ENCODE data around the gene MKNK1. TPM values are rescaled to one million over a fixed set of nuclear protein-coding genes. Genes with fewer than 3 reads are reported as not detected.

MKNK1 gene
- total RNA-seq, 2 experiments from 2014 or later, result 28.3 to 28.9 TPM

DNA sequence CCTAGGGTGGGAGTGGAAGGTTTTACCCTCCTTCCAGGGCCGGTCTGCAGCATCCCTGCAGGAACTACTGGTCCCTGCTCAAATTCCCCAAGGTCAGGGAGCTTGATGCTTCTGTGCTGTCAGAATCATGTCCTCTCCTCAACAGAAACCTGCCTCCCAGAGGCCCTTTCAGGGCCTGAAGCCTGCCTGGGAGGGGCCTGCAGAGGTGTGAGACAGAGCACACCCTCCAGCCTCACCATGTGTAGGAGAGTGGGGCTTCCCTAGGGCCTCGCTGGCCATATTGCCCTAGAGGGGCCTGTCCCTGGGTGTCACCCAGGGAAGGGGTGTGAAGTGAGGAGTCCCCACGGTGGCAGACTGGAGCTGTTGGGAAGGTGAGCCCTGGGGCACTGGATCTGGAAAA, 73.8 kb downstream of the MKNK1 start:
- ChIA-PET POLR2A (no interaction called here), CTCF (interaction anchor here (1.1 to 4.7 kb wide), 4 partner anchors 17 to 83 kb away, joined by 3 to 48 read pairs (median 16); no protein-coding TSS in a partner anchor)

GRCh38 chr1:46529031-46529630, 74.9 kb downstream of the MKNK1 start:
- POLR2A ChIA-PET, result no interaction called here
- CTCF ChIA-PET, result interaction anchor here (1.0 to 4.7 kb wide), 7 partner anchors 9 to 82 kb away, joined by 3 to 48 read pairs (median 10); no protein-coding TSS in a partner anchor

- POLR2A ChIA-PET, result no interaction called here
- CTCF ChIA-PET, result interaction anchor here (1.0 to 4.7 kb wide), 13 partner anchors 9 to 88 kb away, joined by 3 to 48 read pairs (median 7); partner anchors contain the start of gene MOB3C
Measured at GRCh38 chr1:46528297-46528955, 75.6 kb downstream of the MKNK1 start.

- POLR2A ChIA-PET, result no interaction called here
- CTCF ChIA-PET, result interaction anchor here (0.6 to 4.7 kb wide), 20 partner anchors 11 to 149 kb away, joined by 3 to 48 read pairs (median 4); partner anchors contain the start of genes DMBX1 and MOB3C
Measured at GRCh38 chr1:46527474-46528296, 76.4 kb downstream of the MKNK1 start.

DNA sequence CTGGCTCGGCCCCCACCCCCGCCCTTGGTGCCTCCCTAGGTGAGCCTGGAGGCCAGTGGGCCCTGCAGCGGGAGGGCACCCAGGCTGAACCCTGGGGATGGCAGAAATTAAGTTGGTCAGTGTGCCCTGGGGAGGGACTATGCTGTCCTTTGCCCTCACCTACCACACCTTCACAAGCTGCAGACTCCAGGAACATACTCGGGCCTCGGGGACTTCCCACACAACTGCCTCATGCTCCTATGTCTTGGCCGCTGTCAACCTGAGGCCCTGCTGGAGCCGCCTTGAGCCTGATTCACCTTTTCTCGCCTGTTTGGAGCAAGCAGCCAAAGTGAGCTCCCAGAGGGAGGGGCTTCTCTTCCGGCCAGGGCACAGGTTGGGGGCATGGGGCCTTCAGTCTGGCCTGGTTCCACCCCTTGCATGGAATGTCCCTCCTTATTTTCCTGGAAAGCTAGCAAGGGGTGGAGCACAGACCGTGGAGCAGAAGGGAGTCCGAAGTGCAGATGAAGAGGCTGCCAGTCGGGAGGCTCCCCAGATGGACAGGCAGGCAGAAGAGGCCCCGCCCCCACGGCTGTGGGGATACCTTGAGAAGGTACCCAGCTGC, 77.3 kb downstream of the MKNK1 start:
- ChIA-PET POLR2A (no interaction called here), CTCF (interaction anchor here (0.7 to 4.7 kb wide), 18 partner anchors 14 to 150 kb away, joined by 3 to 48 read pairs (median 4); partner anchors contain the start of genes DMBX1 and MOB3C)

GRCh38 chr1:46526013-46526690, 77.9 kb downstream of the MKNK1 start:
- ChIA-PET POLR2A (no interaction called here), CTCF (interaction anchor here (0.7 to 4.3 kb wide), 10 partner anchors 19 to 79 kb away, joined by 3 to 28 read pairs (median 4); partner anchors contain the start of gene DMBX1)

- ChIA-PET POLR2A (no interaction called here), CTCF (interaction anchor here (1.0 to 4.3 kb wide), 5 partner anchors 32 to 79 kb away, joined by 4 to 28 read pairs (median 7); no protein-coding TSS in a partner anchor)
Measured at GRCh38 chr1:46525253-46525983, 78.7 kb downstream of the MKNK1 start.

DNA sequence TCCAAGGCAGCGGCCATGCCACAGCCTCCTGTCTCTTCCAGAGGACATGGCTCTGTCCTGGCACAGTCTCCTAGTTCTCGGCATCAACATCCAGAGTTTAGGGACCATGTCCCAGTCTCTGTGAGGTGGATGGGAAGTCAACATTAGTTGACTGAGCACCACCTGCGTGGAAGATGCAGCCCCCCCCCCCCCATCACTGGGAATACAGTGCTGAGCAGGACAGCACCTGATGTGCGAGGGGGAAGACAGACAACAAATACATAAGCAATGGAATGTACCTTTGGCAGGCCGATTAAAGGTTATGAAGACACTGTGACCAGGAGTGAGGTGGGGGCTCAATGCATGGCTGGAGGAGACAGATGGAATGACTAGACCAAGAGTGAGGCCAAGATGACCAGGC, 79.2 kb downstream of the MKNK1 start:
- POLR2A ChIA-PET, result no interaction called here
- CTCF ChIA-PET, result interaction anchor here (1.0 to 1.6 kb wide), 2 partner anchors 44 to 48 kb away, joined by 3 to 17 read pairs; no protein-coding TSS in a partner anchor

DNA sequence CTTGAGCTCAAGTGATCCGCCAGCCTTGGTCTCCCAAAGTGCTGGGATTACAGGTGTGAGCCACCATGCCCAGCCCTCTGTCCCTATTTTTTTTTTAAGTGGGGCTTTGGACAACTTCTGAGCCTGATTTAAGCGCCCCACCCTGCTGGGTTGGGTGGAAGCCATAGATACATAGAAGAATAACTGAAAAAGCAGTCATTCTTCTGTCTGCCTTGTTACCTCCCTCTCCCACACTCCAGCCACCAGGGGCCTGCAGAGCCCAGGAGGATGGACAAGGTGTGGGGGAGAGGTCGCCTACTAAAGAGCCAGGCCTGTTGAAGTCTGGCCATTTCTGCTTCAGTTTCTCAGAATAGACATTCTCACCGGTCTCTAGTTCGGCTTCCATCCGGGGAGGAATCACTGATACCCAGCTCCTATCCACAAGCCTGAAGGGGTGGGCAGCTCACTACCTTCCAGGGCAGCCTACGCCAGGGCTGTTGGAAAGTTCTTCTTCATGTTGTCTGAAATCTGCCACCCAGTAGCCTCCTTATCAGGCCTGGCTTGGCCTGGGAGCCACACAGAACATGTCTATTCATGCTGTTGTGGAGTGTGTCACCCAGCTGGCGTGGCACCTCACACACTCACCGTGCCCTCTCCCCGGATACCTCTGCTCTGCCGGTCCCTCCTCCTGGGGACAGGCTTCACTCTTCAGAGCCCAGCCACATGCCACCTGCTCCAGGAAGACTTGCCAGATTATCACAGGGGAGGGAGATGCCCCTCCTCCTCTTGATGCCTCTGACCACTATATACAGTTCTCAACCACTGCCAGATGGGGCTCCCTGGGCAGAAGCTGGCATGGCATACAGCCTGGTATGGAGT, 80.3 kb downstream of the MKNK1 start:
- POLR2A ChIA-PET, result no interaction called here
- CTCF ChIA-PET, result interaction anchor here (0.6 to 2.9 kb wide), 6 partner anchors 11 to 414 kb away, joined by 3 to 19 read pairs (median 4); a partner anchor contains a TSS

DNA sequence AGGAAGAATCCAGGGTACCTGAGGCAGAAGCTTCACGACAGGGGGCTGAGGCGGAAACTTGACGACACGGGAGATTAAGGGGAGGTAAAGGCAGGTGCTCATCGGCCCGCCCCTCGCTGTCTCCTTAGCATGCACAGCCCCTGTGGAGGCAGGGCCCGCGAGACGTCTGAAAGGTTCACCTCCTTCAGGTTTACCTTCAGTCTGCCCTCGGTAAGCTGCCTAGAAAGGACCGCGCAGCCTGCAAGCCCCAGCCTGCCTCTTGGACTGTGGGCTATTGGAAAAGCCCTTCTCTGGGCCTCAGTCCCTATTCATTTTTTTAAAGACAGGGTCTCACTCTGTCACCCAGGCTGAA, 81.1 kb downstream of the MKNK1 start:
- POLR2A ChIA-PET, result interaction anchor here (1.1 kb wide), 1 partner anchor 8 kb away, joined by 3 read pairs; no protein-coding TSS in a partner anchor

DNA sequence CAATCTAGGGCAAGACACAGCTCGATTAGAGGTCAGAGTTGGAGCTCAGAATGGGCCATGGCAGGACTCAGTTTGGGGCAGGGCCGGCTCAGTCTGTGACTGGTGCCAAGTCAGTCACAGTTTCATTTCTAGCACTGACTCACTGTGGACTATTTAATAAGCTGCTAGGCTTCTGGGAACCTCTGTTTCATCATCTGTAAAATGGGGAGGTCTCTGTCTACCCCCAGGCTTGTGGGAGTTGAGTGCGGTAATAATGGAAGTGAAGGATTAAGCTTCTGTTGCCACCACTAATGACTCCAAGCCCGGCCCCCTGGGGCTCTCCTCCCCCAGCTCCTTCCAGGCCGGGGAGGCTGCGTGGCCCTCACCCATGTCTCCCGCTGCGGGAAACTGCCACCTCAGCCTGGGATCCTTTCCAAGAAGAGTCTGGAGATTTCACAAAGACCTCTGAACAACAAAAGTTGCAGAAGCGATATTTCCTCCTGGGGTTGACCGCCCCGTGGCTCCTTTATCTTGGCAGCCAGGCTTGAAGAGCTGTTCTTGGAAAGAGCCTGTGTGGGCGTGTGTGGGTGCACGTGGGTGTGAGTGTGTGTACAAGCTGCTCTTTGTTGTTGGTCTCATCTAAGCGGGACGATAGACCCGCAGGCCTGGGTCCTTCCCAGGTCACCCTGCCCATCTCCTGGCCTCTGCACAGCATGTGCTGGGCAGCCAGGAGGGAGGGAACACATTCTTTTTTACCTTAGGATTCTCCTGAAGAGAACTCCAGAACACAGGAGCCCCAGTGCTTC, 81.7 kb downstream of the MKNK1 start:
- POLR2A ChIA-PET, result interaction anchor here (1.1 kb wide), 1 partner anchor 9 kb away, joined by 3 read pairs; no protein-coding TSS in a partner anchor

More for the DNA sequence above, 81.1 kb downstream of the MKNK1 start:
- CTCF ChIA-PET, result interaction anchor here (0.8 to 2.9 kb wide), 5 partner anchors 10 to 81 kb away, joined by 4 to 19 read pairs (median 5); no protein-coding TSS in a partner anchor

DNA sequence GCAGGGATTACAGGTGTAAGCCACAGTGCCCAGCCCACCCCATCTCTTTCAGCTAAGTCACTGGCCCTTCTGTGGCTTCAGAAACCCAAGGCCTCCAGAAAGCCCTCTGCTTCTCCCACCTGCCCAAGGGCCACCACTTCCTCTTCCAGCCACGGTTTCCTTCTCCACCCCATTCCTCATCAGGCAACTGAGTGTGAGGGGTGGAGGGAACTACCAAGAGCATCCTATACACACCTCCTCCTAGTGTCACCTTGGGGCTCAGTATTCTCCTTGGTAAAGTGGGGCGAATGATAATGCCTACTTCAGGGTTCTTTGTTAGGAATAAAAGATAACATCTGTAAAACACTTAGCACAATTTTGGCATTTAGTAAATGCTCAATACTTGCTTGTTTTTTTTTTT, 82.7 kb downstream of the MKNK1 start:
- CTCF ChIA-PET, result interaction anchor here (0.6 to 2.9 kb wide), 7 partner anchors 11 to 123 kb away, joined by 3 to 19 read pairs (median 4); a partner anchor contains a TSS
- POLR2A ChIA-PET, result no interaction called here

More for the DNA sequence above, 81.7 kb downstream of the MKNK1 start:
- CTCF ChIA-PET, result interaction anchor here (0.6 to 2.9 kb wide), 8 partner anchors 10 to 113 kb away, joined by 4 to 19 read pairs (median 4); a partner anchor contains a TSS

GRCh38 chr1:46520063-46520911, 83.8 kb downstream of the MKNK1 start:
- CTCF ChIA-PET, result interaction anchor here (2.9 kb wide), 1 partner anchor 73 kb away, joined by 19 read pairs; no protein-coding TSS in a partner anchor
- POLR2A ChIA-PET, result no interaction called here

- POLR2A ChIA-PET, result no interaction called here
- CTCF ChIA-PET, result interaction anchor here (1.0 to 1.1 kb wide), 2 partner anchors 9 to 146 kb away, joined by 3 read pairs; no protein-coding TSS in a partner anchor
Measured at GRCh38 chr1:46519209-46519608, 84.9 kb downstream of the MKNK1 start.

GRCh38 chr1:46517932-46518498, 86.1 kb downstream of the MKNK1 start:
- POLR2A ChIA-PET, result no interaction called here
- CTCF ChIA-PET, result interaction anchor here (1.0 to 1.9 kb wide), 2 partner anchors 18 to 71 kb away, joined by 3 to 7 read pairs; no protein-coding TSS in a partner anchor
